Activated CD8-positive, alpha-beta memory T cell treated with anti-CD3 and anti-CD28 coated beads, Interleukin-2, amount 50 U/mL, for 1 hour (primary cell): ENCODE results near the gene SUPT20H.

Source experiments
- DNase-seq: peaks from one replicate; pipeline ENCODE4 v3.0.0-alpha.2; 2020; ENCODE audit errors: extremely low read depth

Gene SUPT20H

DNA sequence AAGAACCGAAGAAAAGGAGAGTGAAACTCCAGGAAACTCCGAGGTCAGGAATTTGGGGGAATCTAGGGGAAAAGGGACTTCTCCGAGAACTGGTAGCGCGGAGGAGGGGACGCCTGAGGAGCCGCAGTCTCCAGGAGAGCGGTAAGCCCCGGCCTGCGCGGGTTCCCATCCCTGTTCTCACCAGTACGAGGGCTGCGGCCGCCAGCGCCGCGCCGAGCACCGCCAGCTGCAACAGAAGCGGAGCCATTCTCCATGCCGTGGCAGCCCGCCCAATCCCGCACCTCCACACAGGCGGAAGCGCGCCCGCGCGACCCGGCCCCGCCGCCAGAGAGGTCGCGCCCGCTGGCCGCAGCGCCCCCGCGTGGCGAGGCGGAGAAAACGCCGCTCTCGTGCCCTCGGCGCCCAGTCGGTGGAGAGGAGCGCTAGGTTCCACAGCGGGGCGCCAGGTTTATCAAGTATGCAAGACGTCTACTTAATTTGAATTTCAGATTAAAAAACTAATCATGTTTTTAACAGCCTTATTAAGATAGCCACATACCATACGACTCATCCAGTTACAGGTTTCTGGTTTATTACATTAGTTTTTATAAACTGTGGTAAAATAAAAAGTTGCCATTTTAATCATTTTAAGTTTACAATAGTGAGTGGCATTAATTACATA, 60.3 kb downstream of the SUPT20H start, which contains the start of gene ALG5:
TSS of gene ALG5 (minus strand) at position 287 of the 661 bp plus-strand sequence. CDS start at position 247, 40 bp downstream.
- peak; percentile 63 for DNase-seq

DNA sequence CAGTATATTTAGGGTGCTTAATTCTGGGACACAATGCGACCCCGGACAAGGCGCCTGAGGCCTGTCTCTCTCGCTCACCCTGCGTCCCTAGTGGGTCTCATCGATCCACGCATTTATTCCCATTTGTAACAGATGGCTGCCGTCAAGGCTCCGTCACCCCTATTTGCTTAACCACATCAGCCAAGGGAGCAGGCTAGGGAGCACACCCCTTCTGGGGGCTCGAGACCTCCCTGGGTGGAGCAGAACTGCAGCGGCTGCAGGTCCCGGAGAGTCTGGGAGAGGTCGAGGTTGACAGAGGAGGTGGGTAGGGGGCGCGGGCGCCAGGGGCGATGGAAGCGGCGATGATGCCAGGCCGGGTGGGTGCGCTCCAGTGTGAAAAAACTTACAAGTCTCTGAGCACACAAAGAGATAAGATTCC, 60.9 kb downstream of the SUPT20H start:
- DNase-seq, result no peak

- DNase-seq, result no peak
These were observed 61.6 kb downstream of the SUPT20H start for GRCh38 chr13:36997716-36998427.

DNA sequence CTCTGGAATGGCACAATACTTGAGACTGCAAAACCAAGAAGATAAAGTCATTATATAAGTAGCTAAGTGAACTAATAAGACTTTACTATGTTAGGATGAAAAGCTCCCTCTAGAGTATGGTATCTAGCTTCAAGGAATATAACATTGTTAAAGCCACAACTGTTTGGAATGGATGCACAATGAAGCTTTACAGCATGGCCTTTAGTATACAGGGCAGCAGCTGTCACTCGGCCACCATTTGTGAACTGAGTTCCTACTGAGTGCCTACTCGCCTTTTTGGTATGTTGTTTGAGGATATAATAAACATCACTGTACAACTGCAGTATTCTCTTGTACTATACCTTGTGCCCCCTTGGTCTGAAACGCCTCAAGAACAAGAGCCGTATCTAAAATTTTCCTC, 67.1 kb downstream of the SUPT20H start:
- no peak for DNase-seq

- DNase-seq, result no peak
These were observed 72.8 kb downstream of the SUPT20H start for GRCh38 chr13:36986462-36987240.

GRCh38 chr13:36981156-36981743, 78.2 kb downstream of the SUPT20H start:
- no peak for DNase-seq

- DNase-seq, result no peak
These were observed 80.0 kb downstream of the SUPT20H start for GRCh38 chr13:36979361-36980050.

DNA sequence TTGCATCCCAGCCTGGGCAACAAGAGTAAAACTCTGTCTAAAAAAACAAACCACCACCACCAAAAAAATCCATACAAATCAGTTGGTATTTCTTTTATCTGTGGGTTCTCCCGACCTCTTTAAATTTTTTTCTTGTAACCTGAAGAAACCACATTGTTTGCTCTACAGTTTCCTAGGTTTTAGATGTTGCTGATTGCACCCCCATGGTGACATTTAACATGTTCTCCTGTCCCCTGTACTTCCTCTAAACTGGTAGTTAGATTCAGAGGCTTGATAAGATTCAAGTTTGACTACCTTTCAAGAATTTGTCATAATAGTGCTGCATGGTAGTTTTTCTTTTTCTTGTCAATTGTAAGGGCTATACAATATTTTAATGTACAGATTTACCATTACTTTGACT, 84.3 kb downstream of the SUPT20H start:
- DNase-seq, result no peak

DNA sequence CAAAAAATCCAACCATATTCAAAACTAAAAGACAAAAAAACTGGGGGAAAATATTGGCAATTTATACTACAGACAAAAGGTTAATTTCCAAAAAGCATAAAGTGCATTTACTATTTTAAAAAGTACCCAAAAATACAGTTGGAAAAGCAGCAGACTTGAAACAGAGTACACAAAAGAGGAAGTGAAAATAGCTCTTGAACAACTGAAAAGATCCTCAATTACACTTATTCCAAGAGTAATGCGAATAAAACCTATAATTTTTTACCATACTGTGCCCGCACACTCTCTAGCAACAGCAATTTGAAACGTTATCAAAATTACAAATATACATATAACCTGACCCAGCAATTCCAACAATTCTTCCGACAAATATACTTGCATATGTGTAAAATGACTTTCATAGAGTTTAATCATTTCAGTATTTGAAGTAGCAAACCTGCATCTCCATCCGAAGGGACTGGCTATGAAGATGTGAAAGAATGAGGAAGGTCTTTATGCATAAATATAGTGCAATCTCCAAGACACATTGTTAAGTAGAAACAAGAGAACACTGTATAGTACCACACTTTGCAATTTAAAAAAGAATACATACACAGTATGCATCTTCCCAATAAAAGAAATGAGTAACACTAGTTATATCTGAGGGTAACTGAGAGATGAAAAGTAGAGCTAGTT, 85.7 kb downstream of the SUPT20H start:
- DNase-seq, result no peak

- DNase-seq, result no peak
These were observed 86.5 kb downstream of the SUPT20H start for GRCh38 chr13:36973009-36973408.

DNA sequence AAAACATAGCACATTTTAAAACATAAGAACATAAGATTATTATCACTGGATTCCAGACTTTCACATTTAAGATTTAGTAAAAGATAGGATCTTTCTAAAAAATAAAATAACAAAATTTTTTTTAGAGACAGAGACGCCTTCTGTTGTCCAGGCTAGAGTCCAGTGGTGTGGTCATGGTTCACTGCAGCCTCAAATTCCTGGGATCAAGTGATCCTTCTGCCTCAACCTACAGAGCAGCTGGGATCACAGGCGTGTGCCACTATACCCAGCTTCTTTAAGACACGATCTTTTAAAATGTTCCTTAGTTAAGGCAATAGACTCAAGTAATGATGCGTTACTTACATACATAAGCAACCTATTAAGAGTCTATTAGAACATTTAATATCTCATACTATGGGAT, 93.1 kb downstream of the SUPT20H start:
- DNase-seq, result no peak

GRCh38 chr13:36965767-36966166, 93.7 kb downstream of the SUPT20H start:
- no peak for DNase-seq

DNA sequence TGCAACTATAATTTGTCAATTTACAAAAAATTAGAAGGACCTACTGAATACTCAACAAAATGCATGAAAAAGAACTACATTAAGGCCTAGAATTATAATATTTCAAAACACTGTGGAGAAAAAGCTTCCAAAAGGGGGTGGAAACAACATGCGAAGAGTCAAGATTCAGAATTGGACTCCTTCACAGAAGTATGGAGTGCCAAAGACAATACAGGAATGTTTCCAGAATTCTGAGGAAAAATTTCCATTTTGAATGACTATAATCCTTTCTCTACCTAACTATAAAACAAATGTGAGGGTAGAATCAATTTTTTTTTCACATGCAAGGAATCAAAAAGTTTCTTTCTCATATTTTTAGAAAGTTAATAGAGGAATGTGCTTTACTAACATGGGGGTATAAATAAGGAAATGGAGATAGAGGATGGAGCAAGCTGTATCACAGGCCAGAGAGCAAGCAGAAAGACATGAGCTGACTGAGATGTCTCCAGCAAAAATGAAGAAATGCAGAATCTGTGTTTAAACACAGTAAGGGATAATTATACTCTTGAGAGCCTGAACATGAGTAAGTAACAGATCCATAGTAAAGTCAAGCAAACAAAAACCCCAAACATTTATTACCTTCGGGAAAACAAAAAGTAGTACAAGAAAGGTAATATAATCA, 99.9 kb downstream of the SUPT20H start:
- DNase-seq, result no peak
